ENCODE data around the gene PML.
"Not testable (repeated sequence)": the region's sequence is repeated elsewhere in the genome, so short reads cannot be mapped to it uniquely, and the experiment has no call there.

PML gene

DNA sequence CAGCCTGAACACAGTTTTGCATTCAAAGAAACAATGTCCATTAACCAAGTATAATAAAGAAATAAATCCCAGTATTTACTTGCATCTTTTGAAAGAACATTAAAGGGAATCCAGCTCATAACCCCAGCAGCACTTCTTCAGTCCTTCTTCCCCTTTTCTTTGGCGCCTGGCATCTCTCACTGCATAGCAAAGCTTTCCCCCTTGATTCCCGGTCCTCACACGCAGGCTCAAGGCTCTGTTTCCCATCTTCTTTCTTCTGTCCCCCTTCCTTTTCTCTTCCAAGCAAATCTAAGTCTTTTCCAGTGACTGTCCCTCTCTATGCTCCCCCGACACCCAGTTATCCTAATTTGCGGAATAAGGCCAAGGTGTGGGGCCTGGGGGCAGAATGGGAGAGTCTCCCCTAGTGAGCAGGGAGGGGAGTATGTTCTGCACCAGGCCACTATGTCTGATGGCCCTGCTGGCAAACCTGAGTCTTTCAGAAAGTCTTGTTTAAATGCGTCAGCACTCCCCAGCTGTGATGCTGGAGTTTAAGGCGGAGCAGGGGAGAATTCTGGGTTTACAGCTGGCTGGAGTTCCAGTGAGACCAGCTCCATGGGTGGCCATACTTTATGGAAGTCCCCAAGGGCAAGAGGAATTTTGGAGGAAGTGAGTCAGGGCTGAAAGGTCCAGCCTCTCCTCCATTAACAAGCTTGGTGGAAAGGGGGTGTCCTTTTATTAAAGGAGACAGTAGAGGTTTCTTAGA, 45.8 kb downstream of the PML start:
- no peak for DNase-seq (ENCODE audit: low read depth)

DNA sequence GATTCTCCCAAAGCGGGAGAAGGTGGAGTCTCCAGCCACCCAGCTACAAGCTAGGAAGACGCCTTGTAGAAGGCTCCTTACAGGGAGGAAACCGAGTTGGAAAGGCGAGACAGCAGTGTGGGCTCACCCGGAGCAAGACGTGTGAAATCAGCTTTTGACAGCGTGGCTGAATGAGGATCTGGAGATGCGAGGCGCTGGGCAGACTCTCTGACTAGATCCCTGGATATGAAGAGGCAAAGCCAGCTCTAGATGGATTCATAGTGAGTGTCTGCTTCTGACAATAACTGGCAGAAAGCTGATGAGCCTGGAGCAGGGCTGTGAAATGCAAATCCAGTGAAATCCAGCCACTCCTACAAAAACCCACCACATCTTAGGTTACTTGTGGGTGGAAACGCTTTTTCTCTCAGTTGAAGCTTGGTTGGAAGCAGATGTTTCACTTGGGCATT, 46.8 kb downstream of the PML start:
- no peak for DNase-seq (ENCODE audit: low read depth)

DNA sequence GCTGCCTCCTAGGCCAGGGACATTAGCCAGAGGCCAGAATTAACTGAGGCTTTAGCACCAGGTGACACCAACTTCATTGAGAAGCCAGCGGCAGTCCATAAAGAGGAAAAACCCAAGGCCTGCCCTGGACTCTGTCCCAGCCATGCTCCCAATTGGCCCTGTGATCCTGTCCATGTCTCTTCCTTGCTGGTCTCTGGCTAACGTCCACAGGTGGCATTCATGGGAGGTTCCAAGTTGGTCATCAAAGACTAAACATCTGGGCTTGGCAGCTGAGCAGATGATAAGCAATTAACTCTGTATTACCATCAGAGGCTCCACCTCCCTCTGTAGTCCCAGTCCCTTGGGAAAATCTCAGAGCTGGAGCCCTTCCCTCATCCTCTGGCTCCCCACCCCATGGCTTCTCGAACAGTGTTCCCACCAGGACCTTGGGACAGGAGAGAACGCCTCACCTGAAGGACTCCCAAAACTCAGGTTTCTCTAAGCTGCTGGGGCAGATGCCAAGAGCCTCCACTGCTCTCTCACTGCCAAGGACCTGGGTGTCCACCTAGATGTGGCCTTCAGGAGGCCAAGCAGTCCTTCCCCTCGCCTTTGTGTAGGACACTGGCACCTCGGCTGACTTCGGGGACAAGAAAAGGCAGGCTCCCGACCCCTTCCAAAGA, 47.4 kb downstream of the PML start:
- DNase-seq (ENCODE audit: low read depth): no peak

DNA sequence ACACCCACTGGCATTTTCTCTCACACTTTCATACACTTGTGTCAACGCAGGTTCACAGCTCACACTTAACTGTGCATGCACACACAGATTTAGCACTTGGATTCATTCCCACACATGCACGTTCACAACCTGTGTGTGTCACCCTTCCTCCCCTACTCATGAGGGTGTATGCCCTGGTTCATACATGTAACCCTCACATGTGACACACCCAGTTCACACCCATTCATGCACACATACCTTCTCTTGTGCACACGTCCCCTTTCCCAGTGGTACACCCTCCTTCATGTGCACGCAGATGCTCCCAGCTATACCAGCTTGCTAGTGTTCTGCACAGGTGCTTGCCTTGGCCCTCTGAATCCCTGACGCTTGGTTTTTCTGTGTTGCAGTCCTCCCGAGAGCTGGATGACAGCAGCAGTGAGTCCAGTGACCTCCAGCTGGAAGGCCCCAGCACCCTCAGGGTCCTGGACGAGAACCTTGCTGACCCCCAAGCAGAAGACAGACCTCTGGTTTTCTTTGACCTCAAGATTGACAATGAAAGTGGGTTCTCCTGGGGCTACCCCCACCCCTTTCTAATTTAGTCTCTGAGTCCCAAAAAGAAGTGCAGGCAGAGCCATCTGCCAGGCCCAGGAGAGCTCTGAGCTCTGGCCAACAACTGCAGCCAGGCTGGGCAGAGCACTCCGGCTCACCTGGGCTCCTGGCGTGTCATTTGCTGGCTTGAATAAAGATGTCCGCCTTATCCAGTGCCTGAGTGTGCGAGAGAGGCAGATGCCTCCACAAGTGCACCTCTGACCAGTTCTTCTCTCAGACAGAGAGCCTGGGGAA, 48.3 kb downstream of the PML start:
- DNase-seq (ENCODE audit: low read depth): no peak

DNA sequence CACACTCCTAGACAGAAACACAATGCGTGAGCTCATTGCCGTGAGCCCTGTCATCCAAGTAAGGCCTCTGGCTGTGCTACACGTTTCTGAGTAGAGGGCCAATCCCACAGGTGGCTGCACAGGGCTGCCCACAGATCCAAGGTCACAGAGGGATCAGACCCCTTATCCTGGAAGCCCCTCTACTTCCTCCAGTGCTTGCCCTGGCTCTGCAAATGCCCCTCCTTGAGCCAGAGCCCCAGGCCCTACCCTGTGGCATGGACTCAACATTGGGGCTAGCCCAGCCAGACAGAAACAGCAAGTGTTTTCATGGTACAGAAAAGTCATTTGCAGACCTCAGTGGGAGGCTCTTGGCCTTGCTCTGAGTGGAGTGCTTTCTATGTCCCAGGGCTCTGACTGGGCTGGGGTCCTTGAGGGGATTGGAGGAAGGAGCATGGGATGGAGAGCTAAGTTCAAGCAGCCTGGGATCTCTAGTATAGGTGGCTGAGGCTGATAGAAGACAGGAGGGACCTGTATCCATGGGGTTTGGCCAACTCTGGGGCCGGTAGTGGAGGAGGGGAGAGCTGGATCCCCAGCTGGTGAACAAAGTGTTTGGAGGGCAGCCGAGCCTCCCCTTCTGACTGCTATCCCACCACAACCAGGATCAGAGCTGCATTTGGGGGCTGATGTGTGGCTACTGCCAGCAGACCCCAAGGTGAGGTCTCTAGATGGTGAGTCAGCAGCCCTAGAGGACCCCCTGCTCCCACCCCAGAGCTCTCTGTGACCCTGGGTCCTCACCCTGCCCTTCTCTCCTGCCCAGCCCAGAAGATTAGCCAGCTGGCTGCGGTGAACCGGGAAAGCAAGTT, 49.1 kb downstream of the PML start:
- DNase-seq (ENCODE audit: low read depth): no peak

DNA sequence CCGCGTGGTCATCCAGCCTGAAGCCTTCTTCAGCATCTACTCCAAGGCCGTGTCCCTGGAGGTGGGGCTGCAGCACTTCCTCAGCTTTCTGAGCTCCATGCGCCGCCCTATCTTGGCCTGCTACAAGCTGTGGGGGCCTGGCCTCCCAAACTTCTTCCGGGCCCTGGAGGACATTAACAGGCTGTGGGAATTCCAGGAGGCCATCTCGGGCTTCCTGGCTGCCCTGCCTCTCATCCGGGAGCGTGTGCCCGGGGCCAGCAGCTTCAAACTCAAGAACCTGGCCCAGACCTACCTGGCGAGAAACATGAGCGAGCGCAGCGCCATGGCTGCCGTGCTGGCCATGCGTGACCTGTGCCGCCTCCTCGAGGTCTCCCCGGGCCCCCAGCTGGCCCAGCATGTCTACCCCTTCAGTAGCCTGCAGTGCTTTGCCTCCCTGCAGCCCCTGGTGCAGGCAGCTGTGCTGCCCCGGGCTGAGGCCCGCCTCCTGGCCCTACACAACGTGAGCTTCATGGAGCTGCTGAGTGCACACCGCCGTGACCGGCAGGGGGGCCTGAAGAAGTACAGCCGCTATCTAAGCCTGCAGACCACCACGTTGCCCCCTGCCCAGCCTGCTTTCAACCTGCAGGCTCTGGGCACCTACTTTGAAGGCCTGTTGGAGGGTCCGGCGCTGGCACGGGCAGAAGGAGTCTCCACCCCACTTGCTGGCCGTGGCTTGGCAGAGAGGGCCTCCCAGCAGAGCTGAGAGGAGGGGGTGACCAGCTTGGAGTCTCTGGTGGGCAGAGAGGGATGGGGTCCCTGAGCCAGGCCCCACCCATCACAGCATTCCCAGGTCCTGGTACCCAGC, 50.0 kb downstream of the PML start:
- DNase-seq (ENCODE audit: low read depth): no peak

DNA sequence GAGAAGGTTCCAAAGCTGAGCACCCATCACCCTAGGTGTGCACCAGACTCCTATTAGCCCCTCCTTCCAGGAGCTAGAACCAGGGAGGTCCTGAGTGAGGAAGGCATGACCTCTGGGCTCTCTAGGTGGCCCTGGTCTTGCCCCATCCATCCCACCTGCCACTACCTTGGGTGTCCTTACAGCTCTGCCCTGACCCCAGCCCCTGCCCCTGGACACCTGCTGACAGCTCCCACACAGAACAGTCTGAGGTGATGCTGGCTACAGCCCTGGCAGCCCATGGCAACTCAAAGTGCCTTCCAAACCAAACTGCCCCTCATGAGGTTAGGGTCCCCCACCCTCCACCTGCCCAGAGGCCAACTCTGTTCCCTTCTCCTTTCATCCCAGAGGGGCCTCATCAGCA, 50.7 kb downstream of the PML start:
- no peak for DNase-seq (ENCODE audit: low read depth)

DNA sequence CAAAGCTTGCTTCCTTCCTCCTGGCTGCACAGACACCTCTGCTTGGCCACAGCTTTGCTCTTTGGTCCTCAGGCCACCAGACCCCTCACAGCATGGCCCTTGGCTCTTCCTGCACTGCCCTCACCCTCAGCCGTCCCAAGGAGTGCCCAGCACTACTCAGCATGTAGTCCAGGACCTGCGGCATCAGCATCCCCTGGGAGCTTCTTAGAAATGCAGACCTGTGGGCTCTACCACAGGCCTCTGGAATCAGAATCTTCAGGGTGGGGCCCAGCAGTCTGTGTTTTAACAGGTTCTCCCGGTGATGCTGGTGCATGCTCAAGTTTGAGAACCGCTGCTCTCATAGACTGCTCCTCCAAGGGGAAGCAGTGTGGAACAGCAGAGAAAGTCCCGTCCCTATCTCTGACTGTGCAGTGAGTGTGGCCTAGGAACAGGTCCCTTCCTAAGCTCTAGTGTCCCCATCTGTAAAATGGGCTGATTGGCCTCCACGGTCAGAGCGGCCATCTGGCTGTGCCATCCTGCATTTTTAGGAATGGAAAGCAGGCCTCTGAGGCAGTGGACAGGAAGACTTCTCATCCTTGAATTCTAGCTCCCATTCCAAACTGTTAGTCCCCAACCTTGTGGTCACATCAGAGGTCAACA, 51.2 kb downstream of the PML start:
- DNase-seq (ENCODE audit: low read depth): no peak

DNA sequence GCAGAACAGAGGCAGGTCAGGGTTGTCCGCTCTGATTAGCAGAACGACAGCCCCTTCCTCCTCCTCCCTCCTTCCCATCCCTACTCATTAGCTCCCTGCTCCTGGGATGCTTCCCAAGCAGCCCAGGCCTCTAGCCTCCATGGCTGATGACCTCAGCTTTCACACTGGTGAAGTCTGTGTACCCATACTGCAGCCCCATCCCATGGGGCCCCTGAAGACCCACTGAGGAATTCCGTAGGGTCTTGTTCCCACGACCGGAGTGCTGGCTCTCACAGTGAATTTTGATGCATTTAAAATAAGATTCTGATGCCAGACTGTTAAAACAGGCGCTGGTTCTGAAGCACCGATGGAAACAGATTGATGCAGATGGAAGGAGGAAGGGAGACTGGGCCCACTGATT, 51.8 kb downstream of the PML start:
- DNase-seq (ENCODE audit: low read depth): no peak

DNA sequence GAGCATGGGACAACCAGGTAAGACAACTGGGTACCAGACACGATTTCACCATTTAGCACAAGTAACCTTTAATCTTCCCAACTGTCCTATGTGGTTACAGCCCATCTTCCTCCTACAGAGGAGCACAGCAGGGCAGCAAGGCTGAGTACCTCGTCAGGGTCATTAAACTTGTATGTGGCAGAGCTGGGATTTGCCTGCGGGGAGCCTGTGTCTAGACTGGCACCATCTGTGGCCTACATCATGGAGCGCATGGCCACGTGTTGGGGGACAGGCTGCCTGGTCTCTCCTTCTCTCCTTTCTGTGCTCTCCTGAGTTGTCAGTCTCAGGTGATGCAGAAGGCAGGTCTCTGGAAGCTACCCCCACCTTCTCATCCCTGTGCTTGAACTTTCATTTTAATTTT, 55.6 kb downstream of the PML start:
- no peak for DNase-seq (ENCODE audit: low read depth)

DNA sequence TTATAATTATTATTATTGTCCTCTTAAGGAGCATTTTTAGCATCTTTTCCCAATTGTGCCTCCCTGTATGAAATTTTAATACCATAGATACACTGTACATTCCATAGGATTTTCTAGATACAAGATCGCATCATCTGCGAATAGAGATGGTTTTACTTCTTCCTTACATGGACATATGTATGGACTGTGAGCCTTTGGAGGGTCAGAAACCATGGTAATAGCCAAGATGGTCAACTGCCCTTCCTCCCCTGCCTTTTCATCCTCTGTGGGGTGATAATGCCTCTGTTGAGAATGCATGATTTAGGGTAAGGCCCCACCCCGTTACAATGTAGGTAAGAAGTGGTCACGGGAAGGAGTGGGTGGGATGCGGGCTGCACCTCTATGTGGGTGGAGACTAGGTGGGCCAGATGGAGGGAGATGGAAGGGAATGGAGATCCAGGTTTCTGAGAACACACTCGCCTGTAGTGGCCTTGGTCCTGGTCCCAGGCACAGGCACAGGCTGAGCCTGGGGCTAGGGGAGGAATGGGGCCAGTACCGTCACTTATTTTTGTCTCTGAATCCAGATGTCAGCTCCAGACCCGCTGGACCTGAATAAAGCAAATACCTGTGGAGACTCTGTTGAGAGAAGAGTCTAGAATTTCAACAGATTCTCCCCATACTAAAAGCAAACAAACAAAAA, 56.2 kb downstream of the PML start:
- no peak for DNase-seq (ENCODE audit: low read depth)

DNA sequence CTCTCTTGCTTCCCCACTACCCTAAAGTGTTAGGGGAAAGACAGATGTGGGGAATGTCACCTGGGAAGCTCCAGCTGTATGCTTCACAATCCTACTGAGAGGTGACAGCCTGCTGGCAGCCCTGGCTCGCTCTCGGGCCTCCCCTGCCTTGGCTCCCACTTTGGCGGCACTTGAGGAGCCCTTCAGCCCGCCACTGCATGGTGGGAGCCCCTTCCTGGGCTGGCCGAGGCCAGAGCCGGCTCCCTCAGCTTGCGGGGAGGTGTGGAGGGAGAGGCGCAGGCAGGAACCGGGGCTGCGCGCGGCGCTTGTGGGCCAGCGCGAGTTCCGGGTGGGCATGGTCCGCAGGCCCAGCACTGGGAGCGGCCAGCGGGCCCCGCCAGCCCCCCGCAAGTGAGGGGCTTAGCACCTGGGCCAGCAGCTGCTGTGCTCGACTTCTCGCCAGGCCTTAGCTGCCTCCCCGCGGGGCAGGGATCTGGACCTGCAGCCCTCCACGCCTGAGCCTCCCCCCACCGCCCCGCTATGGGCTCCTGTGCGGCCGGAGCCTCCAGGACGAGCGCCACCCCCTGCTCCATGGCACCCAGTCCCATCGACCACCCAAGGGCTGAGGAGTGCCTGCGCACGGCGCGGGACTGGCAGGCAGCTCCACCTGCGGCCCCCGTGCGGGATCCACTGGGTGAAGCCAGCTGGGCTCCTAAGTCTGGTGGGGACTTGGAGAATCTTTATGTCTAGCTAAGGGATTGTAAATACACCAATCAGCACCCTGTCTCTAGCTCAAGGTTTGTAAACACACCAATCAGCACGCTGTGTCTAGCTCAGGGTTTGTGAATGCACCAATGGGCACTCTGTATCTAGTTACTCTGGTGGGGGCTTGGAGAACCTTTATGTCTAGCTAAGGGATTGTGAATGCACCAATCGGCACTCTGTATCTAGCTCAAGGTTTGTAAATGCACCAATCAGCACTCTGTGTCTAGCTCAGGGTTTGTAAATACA, 58.0 kb downstream of the PML start:
- DNase-seq (ENCODE audit: low read depth): not testable (repeated sequence)

DNA sequence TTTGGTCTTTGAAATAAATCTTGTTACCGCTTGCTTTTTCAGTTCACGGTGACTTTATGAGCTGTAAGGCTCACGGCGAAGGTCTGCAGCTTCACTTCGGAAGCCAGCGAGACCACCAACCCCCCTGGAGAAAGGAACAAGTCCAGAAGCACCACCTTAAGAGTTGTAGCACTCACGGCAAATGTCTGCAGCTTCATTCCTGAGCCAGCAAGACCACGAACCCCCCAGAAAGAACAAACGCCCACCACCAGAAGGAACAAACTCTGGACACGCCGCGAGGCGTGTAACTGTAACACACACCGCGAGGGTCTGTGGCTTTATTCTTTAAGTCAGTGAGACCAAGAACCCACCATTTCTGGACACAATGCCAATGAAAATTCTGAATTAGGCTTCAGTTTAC, 59.0 kb downstream of the PML start:
- DNase-seq (ENCODE audit: low read depth): no peak

DNA sequence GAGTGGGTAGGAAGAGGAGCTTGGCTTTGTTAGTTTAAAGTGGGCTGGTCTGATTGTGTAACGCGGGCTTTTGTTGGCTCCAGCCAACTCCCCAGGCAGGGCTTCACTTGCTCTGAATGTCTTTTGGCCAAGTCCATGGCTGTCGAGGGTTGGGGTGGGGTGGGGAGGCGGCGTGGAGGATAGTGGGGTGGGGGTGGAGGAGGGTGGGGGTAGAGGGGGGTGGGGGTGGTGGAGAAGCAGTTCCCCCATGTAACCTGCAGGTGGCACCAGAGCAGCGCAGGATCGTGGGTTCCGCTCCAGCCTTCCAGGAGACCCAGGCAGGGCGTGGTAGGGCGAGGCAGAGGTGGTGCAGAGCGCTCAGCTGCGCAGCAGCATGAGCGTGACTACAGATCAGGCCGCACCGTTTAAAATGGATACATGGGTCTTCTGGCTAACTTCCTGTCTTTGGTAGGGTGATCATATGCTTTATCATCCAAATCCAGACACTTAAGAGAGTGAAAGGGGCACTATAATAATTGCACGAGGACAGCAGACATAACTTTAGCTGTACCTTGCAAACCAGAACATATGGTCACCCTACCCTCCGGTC, 59.5 kb downstream of the PML start:
- peak; percentile 36 for DNase-seq (ENCODE audit: low read depth)

DNA sequence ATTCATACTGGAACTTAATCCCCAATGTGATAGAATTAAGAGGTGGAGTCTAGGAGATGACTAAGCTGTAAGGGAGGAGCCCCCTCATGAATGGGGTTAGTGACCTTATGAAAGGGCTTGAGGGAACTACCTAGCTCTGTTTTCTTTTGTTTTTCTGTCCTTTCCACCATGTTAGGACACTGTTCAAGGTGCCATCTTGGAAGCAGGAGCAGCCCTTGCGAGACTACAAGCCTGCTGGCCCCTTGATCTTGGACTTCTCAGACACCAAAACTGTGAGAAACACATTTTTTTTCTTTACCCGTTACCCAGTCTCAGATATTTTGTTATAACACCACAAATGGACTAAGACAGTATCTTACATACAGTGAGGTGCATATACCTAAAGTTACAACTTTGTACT, 61.3 kb downstream of the PML start:
- no peak for DNase-seq (ENCODE audit: low read depth)

DNA sequence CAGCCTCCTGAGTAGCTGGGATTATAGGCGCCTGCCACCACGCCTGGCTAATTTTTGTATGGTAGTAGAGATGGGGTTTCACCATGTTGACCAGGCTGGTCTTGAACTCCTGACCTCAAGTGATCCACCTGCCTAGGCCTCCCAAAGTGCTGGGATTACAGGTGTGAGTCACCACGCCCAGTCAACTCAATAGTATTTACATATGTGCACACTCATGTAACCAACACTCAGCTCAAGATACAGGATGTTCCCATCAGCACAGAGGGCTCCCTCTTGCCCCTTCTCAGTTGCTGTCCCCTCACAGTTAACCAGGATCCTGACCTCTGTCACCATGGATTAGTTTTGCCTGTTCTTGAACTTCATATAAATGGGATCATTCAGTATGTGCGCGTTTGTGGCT, 61.8 kb downstream of the PML start:
- not testable (repeated sequence) for DNase-seq (ENCODE audit: low read depth)

DNA sequence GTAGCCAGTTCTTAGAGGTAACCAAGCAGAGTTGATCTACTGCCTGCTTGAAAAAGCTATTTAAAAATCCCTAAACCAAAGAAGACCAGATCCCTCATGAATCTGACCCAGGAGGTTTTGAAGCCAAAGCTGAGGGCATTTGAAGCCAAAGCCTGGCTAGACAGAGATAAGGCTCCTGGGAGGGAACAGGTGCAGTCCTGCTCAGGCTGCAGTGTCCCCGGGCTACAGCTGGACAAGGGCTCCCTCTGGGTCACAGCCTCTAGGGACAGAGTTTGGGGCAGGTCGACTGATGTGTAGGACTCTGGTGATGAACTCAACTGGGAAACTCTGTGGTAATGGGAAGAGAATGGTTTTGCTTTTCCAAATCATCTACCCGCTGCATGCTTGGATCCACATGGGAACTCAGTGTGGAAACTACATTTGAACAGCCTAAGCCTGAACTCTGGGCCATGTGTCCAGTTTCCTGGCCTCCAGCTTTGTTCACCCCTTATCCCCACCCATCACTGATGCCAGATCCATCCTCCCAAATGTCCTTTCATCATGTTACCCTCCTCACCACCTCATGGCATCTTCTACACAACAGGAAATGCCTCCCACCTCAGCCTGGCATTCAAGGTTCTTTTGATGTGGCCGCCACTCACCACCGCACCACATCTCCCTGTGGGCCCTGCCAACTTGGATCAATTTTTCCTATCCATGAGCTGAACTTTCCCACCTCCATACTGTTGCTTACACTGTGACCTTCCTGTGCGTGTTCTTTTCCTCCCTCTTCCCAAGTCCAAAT, 64.7 kb downstream of the PML start:
- DNase-seq (ENCODE audit: low read depth): not testable (repeated sequence)

DNA sequence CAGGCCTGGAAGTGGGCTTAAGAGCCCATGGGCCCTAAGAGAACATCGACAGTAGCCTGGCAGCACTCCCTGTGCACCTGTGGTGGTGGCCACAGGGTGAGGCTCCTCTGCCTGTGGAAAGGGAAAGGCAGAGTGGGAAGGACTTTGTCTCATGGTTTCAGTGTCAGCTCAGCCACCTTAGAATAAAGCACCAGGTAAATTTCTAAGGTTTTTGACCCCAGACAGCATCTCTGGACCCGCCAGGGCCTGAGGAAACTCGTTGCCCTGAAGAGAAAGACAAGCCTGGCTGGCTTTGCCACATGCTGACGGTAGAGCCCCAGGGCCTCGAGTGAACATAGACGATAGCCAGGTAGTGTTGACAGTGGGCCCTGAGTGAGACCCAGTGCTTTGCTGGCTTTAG, 65.7 kb downstream of the PML start:
- DNase-seq (ENCODE audit: low read depth): no peak
